GM23338 (cell line): Measurements from ENCODE around the gene PRSS36. TPM values are rescaled to one million over a fixed set of nuclear protein-coding genes. Genes with fewer than 3 reads are reported as not detected.

ENCODE experiments used
- ATAC-seq: fragments of 200-7000 bp; cut with Tn5 transposase; 3 replicates; pipeline ENCODE4 v1.9.1; 2020
- DNase-seq: peaks from one replicate; pipeline ENCODE4 v3.0.0-alpha.2; 2015; ENCODE audit warnings: low spot score
- H2AFZ ChIP-seq: fragments of 200-600 bp; sonication (generic); 2 replicates; pipeline ENCODE4 v1.8.0; 2016; ENCODE audit warnings: antibody characterized with exemption, mild to moderate bottlenecking, moderate library complexity
- H3F3A ChIP-seq: fragments of 200-600 bp; sonication (generic); replicated peaks from 2 replicates; pipeline ENCODE4 v1.8.0; 2017; ENCODE audit warnings: antibody characterized with exemption, mixed run types, low read depth
- H3K27ac ChIP-seq: fragments of 200-600 bp; sonication (generic); 2 replicates; pipeline ENCODE4 v1.6.1; 2016; ENCODE audit warnings: low read depth
- H3K27me3 ChIP-seq: fragments of 200-600 bp; sonication (generic); 2 replicates; pipeline ENCODE4 v1.8.0; 2016; ENCODE audit warnings: mild to moderate bottlenecking, mixed run types, moderate library complexity; ENCODE audit not compliant: insufficient read depth
- H3K36me3 ChIP-seq: fragments of 200-600 bp; sonication (generic); 2 replicates; pipeline ENCODE4 v1.8.0; 2016; ENCODE audit warnings: mild to moderate bottlenecking; ENCODE audit not compliant: insufficient read depth
- H3K4me1 ChIP-seq: fragments of 200-600 bp; sonication (generic); 2 replicates; pipeline ENCODE4 v1.8.0; 2016; ENCODE audit warnings: mild to moderate bottlenecking, moderate library complexity; ENCODE audit not compliant: insufficient read depth
- H3K4me2 ChIP-seq: fragments of 200-600 bp; sonication (generic); 2 replicates; pipeline ENCODE4 v1.7.1; 2017; ENCODE audit warnings: mixed run types
- H3K4me3 ChIP-seq: fragments of 200-600 bp; sonication (generic); 2 replicates; pipeline ENCODE4 v1.6.1; 2016; ENCODE audit warnings: mixed run types
- H3K79me2 ChIP-seq: fragments of 200-600 bp; sonication (generic); replicated peaks from 2 replicates; pipeline ENCODE4 v1.8.0; 2017; ENCODE audit warnings: mild to moderate bottlenecking; ENCODE audit not compliant: insufficient read depth
- H3K9me2 ChIP-seq: fragments of 200-600 bp; sonication (generic); 2 replicates; pipeline ENCODE4 v1.8.0; 2017; ENCODE audit not compliant: insufficient read depth
- H4K20me1 ChIP-seq: fragments of 200-600 bp; sonication (generic); replicated peaks from 2 replicates; pipeline ENCODE4 v1.8.0; 2017; ENCODE audit warnings: mild to moderate bottlenecking; ENCODE audit not compliant: insufficient read depth
- H3K27ac Mint-ChIP-seq: 2 replicates; pipeline ENCODE4 v1.8.0; 2020; ENCODE audit warnings: inconsistent platforms, mild to moderate bottlenecking, moderate library complexity, mixed read lengths
- H3K27me3 Mint-ChIP-seq: 3 replicates; pipeline ENCODE4 v1.8.0; 2022; ENCODE audit warnings: low read depth, mild to moderate bottlenecking, moderate library complexity, mixed read lengths, inconsistent platforms; ENCODE audit not compliant: insufficient read depth, poor library complexity
- H3K36me3 Mint-ChIP-seq: 3 replicates; pipeline ENCODE4 v1.8.0; 2021; ENCODE audit warnings: low read depth, mild to moderate bottlenecking, inconsistent platforms, moderate library complexity, mixed read lengths
- H3K4me1 Mint-ChIP-seq: 3 replicates; pipeline ENCODE4 v1.8.0; 2020; ENCODE audit warnings: mild to moderate bottlenecking, inconsistent platforms, mixed read lengths
- H3K4me3 Mint-ChIP-seq: 3 replicates; pipeline ENCODE4 v1.8.0; 2021; ENCODE audit warnings: moderate library complexity, mild to moderate bottlenecking, inconsistent platforms, mixed read lengths
- H3K9me3 Mint-ChIP-seq: 3 replicates; pipeline ENCODE4 v1.8.0; 2020; ENCODE audit warnings: moderate library complexity, mild to moderate bottlenecking, inconsistent platforms, mixed read lengths
- CREB1 ChIP-seq: fragments of 250-450 bp; sonication (Bioruptor Pico); IDR thresholded peaks from 2 replicates; pipeline ENCODE4 v1.5.0; 2020; ENCODE audit warnings: low read depth, mild to moderate bottlenecking, moderate library complexity
- CTCF ChIP-seq, 2 experiments: fragments of 200-600 bp in 1 of 2; sonication (generic) in 1 of 2; conservative IDR thresholded peaks; 2 replicates each; pipeline versions ENCODE4 v1.5.1 to v1.6.1; 2016 to 2017; ENCODE audit warnings: antibody characterized with exemption in 2 of 2, low read depth in 2 of 2, mild to moderate bottlenecking in 2 of 2, moderate library complexity in 1 of 2
- ETS1 ChIP-seq: IDR thresholded peaks from 2 replicates; pipeline ENCODE4 v1.6.1; 2016; ENCODE audit warnings: antibody characterized with exemption
- EZH2 ChIP-seq: fragments of 200-600 bp; sonication (generic); IDR thresholded peaks from one replicate; pipeline ENCODE4 v1.8.0; 2017; ENCODE audit warnings: antibody characterized with exemption, mild to moderate bottlenecking, low read depth; ENCODE audit not compliant: unreplicated experiment
- EZH2phosphoT487 ChIP-seq: fragments of 200-600 bp; sonication (generic); IDR thresholded peaks from one replicate; pipeline ENCODE4 v1.8.1; 2018; ENCODE audit warnings: antibody characterized with exemption; ENCODE audit not compliant: unreplicated experiment
- NANOG ChIP-seq: IDR thresholded peaks from 2 replicates; pipeline ENCODE4 v1.6.1; 2016; ENCODE audit warnings: antibody characterized with exemption, borderline replicate concordance
- POLR2AphosphoS5 ChIP-seq: IDR thresholded peaks from 2 replicates; pipeline ENCODE4 v1.6.1; 2016; ENCODE audit warnings: antibody characterized with exemption, low read depth
- REST ChIP-seq: IDR thresholded peaks from one replicate; pipeline ENCODE4 v1.6.1; 2018; ENCODE audit warnings: antibody characterized with exemption; ENCODE audit not compliant: unreplicated experiment
- STAT1 ChIP-seq: IDR thresholded peaks from one replicate; pipeline ENCODE4 v1.6.1; 2016; ENCODE audit warnings: antibody characterized with exemption; ENCODE audit not compliant: unreplicated experiment
- ZNF114 ChIP-seq: fragments of 250-450 bp; sonication (Bioruptor Pico); IDR thresholded peaks from 2 replicates; pipeline ENCODE4 v1.5.0; 2020; ENCODE audit warnings: mild to moderate bottlenecking, moderate library complexity
- ZNF331 ChIP-seq: fragments of 250-450 bp; sonication (Bioruptor Pico); IDR thresholded peaks from 2 replicates; pipeline ENCODE4 v1.5.0; 2020; ENCODE audit warnings: low read depth, mild to moderate bottlenecking, moderate library complexity
- ZNF462 ChIP-seq: fragments of 250-450 bp; sonication (Bioruptor Pico); IDR thresholded peaks from 2 replicates; pipeline ENCODE4 v1.5.0; 2020; ENCODE audit warnings: mild to moderate bottlenecking, moderate library complexity
- long read RNA-seq: library from polyadenylated mRNA; unstranded; transcript quantifications from one replicate; pipeline ENCODE4 v2.0.0, GENCODE V29; 2020; ENCODE audit not compliant: unreplicated experiment
- polyA plus RNA-seq: library from polyadenylated mRNA; unstranded; fragments of >200 nt; fragmentation: Nextera tagmentation; extraction: Ambion mirVana; gene quantifications from 2 replicates; pipeline ENCODE4 v1.2.1, GENCODE V29; 2016
- total RNA-seq: library from RNA; depleted of rRNA; stranded (reverse); fragments of >200 nt; shearing (Covaris generic); gene quantifications from 2 replicates; pipeline ENCODE4 v1.2.3, GENCODE V29; 2014; rRNA removed

PRSS36 gene
- total RNA-seq (1.3 and 1.4 TPM in 2 replicates), polyA plus RNA-seq (0.91 and 1.4 TPM in 2 replicates)
- long read RNA-seq, partial matches to known transcripts: 1 of 3 reads
- long read RNA-seq, other reads (novel, unspliced or antisense): 2 of 3 reads

- H3K79me2 ChIP-seq: no peaks in the 10 kb centered on the region
- peak within 1 kb of the TSS; percentile 86 for H3K4me2 ChIP-seq
- DNase-seq (peak; percentile 24), ATAC-seq (peak; percentile 14)
- peaks cover 14% of the 10 kb centered on the region for H3K4me1 ChIP-seq
- H3K4me3 ChIP-seq: peak within 1 kb of the TSS; percentile 70; the same call in 1 of the 2 replicates
- H3K27me3 ChIP-seq: peaks cover 28% of the 10 kb centered on the region
- 0 out of 2 replicates have a peak within 1 kb of the TSS, but pooled peaks have one; percentile 10 for H2AFZ ChIP-seq
- H3K27ac Mint-ChIP-seq: no peak within 1 kb of the TSS
- H3K27me3 Mint-ChIP-seq: peaks cover 19% of the 10 kb centered on the region
- no peak within 1 kb of the TSS for H3K27ac ChIP-seq
- no peaks in the 10 kb centered on the region; the same call in 1 of the 2 replicates for H3K36me3 ChIP-seq
- H3K4me3 Mint-ChIP-seq: no peak within 1 kb of the TSS
- no peaks in the 10 kb centered on the region for H4K20me1 ChIP-seq
- no peaks in the 10 kb centered on the region; the same call in 2 of the 3 replicates for H3K9me3 Mint-ChIP-seq
- H3K9me2 ChIP-seq: no peaks in the 10 kb centered on the region
- no peaks in the 10 kb centered on the region for H3F3A ChIP-seq
- peaks cover 20% of the 10 kb centered on the region for H3K4me1 Mint-ChIP-seq
- H3K36me3 Mint-ChIP-seq: no peaks in the 10 kb centered on the region; the same call in 2 of the 3 replicates
- TF ChIP-seq ETS1 (no peak), CREB1 (no peak), STAT1 (no peak), ZNF462 (CRISPR knock-in tag) (no peak), ZNF331 (CRISPR knock-in tag) (no peak), REST (no peak), EZH2phosphoT487 (no peak), POLR2AphosphoS5 (no peak), NANOG (no peak), EZH2 (no peak), ZNF114 (CRISPR knock-in tag) (no peak), CTCF (conservative IDR thresholded peaks at IDR 0.05; ENCODE audit: low read depth in 2 of 2) (no peak)
Measured at GRCh38 chr16:31149894-31150890, at the start of gene PRSS36. PRSS36 (minus strand) TSS chr16:31150066; CDS start chr16:31150035, 31 bp downstream.
